GM18499 (cell line): ENCODE results near the gene DAGLB.
"Not testable (repeated sequence)": the region's sequence is repeated elsewhere in the genome, so short reads cannot be mapped to it uniquely, and the experiment has no call there.

Experiments used
- ATAC-seq: cut with Tn5 transposase; IDR thresholded peaks from one replicate; pipeline ENCODE4 v1.9.1; 2021; ENCODE audit warnings: moderate number of reproducible peaks; ENCODE audit not compliant: insufficient read depth, unreplicated experiment

Gene DAGLB

GRCh38 chr7:6447581-6448199 lies at the start of gene DAGLB:
Gene DAGLB, minus strand, starts transcription at chr7:6447954. Its CDS starts 112 bp downstream, at chr7:6447842.
- peak; percentile 53 for ATAC-seq

- ATAC-seq: no peak
Observed at GRCh38 chr7:6497637-6497905, 49.8 kb upstream of the DAGLB start.

- ATAC-seq: no peak
Observed at GRCh38 chr7:6496842-6497636, 49.3 kb upstream of the DAGLB start.

GRCh38 chr7:6495597-6496262 lies 48.0 kb upstream of the DAGLB start:
- no peak for ATAC-seq

- no peak for ATAC-seq
Observed at GRCh38 chr7:6494365-6494764, 46.6 kb upstream of the DAGLB start.

- no peak for ATAC-seq
Observed at GRCh38 chr7:6491194-6491593, 43.4 kb upstream of the DAGLB start.

- ATAC-seq: no peak
Observed at GRCh38 chr7:6489612-6490011, 41.9 kb upstream of the DAGLB start.

- no peak for ATAC-seq
Observed at GRCh38 chr7:6487184-6487545, 39.4 kb upstream of the DAGLB start.

GRCh38 chr7:6486438-6487183 lies 38.9 kb upstream of the DAGLB start:
- ATAC-seq: no peak

GRCh38 chr7:6482743-6483119 lies 35.0 kb upstream of the DAGLB start:
- no peak for ATAC-seq

GRCh38 chr7:6482307-6482706 lies 34.6 kb upstream of the DAGLB start:
- no peak for ATAC-seq

- no peak for ATAC-seq
Observed at GRCh38 chr7:6481445-6481844, 33.7 kb upstream of the DAGLB start.

- no peak for ATAC-seq
Observed at GRCh38 chr7:6480323-6480660, 32.5 kb upstream of the DAGLB start.

- ATAC-seq: no peak
Observed at GRCh38 chr7:6479067-6479466, 31.3 kb upstream of the DAGLB start.

- no peak for ATAC-seq
Observed at GRCh38 chr7:6478186-6478585, 30.4 kb upstream of the DAGLB start.

GRCh38 chr7:6477318-6477660 lies 29.5 kb upstream of the DAGLB start:
- no peak for ATAC-seq

- no peak for ATAC-seq
Observed at GRCh38 chr7:6476596-6477317, 29.0 kb upstream of the DAGLB start.

- ATAC-seq: no peak
Observed at GRCh38 chr7:6475433-6476186, 27.9 kb upstream of the DAGLB start.

GRCh38 chr7:6465862-6466261 lies 18.1 kb upstream of the DAGLB start:
- no peak for ATAC-seq

- not testable (repeated sequence) for ATAC-seq
Observed at GRCh38 chr7:6463609-6464008, 15.9 kb upstream of the DAGLB start.
